Osteoblast (primary cell): ENCODE data around the gene CORO2A. TPM values are rescaled to one million over a fixed set of nuclear protein-coding genes. Genes with fewer than 3 reads are reported as not detected.
"Not testable (repeated sequence)": the region's sequence is repeated elsewhere in the genome, so short reads cannot be mapped to it uniquely, and the experiment has no call there.

Source experiments
- DNase-seq: peaks from one replicate; pipeline ENCODE4 v3.0.0; 2011; ENCODE audit warnings: low spot score, mixed read lengths; ENCODE audit not compliant: insufficient read length; ENCODE audit errors: missing footprints
- H2AFZ ChIP-seq: 2 replicates; pipeline ENCODE4 v1.6.0; 2011; ENCODE audit warnings: mild to moderate bottlenecking, low read length
- H3K27ac ChIP-seq: 2 replicates; pipeline ENCODE4 v1.5.1; 2011; ENCODE audit warnings: mild to moderate bottlenecking, low read depth, low read length, moderate library complexity
- H3K27me3 ChIP-seq: 2 replicates; pipeline ENCODE4 v1.6.0; 2012; ENCODE audit warnings: mild to moderate bottlenecking, control low read depth, inconsistent platforms, low read length, moderate library complexity; ENCODE audit not compliant: insufficient read depth
- H3K36me3 ChIP-seq: 2 replicates; pipeline ENCODE4 v1.5.1; 2011; ENCODE audit warnings: mild to moderate bottlenecking, low read length, control low read depth, moderate library complexity; ENCODE audit not compliant: insufficient read depth
- H3K4me1 ChIP-seq: 2 replicates; pipeline ENCODE4 v1.5.1; 2011; ENCODE audit warnings: mild to moderate bottlenecking, low read length, control low read depth, moderate library complexity; ENCODE audit not compliant: insufficient read depth
- H3K4me2 ChIP-seq: 2 replicates; pipeline ENCODE4 v1.6.0; 2011; ENCODE audit warnings: mild to moderate bottlenecking, low read length; ENCODE audit not compliant: insufficient read depth
- H3K4me3 ChIP-seq: fragments of 200-600 bp; sonication (generic); 3 replicates; pipeline ENCODE4 v1.5.1; 2012; ENCODE audit warnings: mild to moderate bottlenecking, low read length, inconsistent platforms; ENCODE audit not compliant: insufficient read depth
- H3K79me2 ChIP-seq: 2 replicates; pipeline ENCODE4 v1.6.0; 2012; ENCODE audit warnings: mild to moderate bottlenecking, low read length, control low read depth, inconsistent platforms; ENCODE audit not compliant: insufficient read depth
- H3K9me3 ChIP-seq: 2 replicates; pipeline ENCODE4 v1.5.1; 2011; ENCODE audit warnings: low read depth, low read length, control low read depth
- H4K20me1 ChIP-seq: 2 replicates; pipeline ENCODE4 v1.6.0; 2012; ENCODE audit warnings: mild to moderate bottlenecking, low read length, control low read depth; ENCODE audit not compliant: insufficient read depth
- total RNA-seq: library from RNA; depleted of rRNA; stranded (reverse); fragments of >200 nt; gene quantifications from 2 replicates; pipeline ENCODE4 v1.2.3, GENCODE V29; 2012
- TF ChIP-seq, protein P1 (sequence below): IDR thresholded peaks from 2 replicates; pipeline ENCODE4 v1.5.1; 2011; ENCODE audit warnings: mild to moderate bottlenecking, low read depth, low read length, moderate library complexity; ENCODE audit errors: extremely low read depth

CORO2A gene
- total RNA-seq, 1 donor = 0.72 TPM

DNA sequence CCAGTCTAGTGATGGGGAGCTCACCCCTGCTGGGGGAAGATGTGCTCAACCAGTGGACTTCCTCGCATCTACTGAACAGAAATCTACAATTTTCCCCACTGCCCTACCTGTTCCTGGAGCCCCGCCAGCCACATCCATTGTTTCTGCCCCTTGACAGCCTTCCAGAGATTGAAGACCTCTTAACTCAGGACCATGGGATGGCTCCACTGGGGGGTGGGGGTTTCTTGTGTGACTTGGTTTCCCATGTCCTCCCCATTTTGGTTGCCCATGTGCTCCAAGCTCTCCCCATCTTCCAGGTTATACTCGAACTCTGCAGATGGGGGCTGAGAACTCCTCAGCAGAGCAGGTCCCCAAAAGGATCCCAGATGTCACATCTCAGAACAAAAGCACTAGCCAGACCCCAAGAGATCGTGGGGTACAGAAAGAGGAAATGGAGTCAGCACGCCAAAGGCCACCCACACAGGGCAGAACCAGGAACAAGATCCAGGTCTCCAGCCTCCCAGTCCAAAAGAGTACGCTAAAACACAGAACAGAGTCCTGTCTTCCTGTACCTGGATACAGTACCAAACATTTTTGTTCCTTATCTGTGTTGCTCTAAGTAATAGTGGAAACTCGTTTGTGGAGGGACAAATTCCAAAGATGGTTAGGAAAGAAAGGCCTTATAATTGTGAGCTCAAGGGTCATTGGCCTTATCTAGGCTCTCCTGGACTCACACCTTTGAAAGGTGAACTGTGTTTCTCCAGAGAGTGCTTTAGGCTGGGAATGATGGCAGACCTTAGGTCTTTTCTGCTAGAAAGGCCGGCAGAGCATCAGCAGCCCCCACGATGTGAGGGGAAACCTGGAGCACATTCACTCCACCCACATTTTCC lies 15.8 kb downstream of the CORO2A start:
- TF ChIP-seq, protein P1, sequence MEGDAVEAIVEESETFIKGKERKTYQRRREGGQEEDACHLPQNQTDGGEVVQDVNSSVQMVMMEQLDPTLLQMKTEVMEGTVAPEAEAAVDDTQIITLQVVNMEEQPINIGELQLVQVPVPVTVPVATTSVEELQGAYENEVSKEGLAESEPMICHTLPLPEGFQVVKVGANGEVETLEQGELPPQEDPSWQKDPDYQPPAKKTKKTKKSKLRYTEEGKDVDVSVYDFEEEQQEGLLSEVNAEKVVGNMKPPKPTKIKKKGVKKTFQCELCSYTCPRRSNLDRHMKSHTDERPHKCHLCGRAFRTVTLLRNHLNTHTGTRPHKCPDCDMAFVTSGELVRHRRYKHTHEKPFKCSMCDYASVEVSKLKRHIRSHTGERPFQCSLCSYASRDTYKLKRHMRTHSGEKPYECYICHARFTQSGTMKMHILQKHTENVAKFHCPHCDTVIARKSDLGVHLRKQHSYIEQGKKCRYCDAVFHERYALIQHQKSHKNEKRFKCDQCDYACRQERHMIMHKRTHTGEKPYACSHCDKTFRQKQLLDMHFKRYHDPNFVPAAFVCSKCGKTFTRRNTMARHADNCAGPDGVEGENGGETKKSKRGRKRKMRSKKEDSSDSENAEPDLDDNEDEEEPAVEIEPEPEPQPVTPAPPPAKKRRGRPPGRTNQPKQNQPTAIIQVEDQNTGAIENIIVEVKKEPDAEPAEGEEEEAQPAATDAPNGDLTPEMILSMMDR = no peak

DNA sequence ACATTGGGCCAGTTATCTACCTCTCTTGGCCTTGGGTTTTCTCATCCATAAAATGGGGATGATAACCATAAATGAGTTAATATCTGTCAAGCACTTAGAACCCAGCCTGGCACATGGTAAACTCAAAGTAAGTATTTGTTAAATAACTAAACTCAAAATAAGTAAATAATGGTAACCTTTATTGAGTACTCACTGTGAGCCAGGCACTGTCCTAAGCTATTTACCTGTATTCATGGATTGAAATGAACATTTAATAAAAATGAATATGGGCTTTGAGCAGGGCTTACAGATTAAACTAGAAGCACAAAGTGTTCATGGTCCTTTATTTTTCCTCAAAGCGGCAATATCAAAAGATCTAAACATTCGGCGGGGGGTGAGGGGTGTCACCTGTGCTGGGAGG lies 16.7 kb downstream of the CORO2A start:
- TF ChIP-seq, protein P1 = no peak
- no peak for DNase-seq
- H3K4me1 ChIP-seq = no peaks in the 10 kb centered on the region
- no peaks in the 10 kb centered on the region for H4K20me1 ChIP-seq
- H3K27me3 ChIP-seq = peaks cover 21% of the 10 kb centered on the region
- no peak overlapping the region for H3K4me3 ChIP-seq
- H3K27ac ChIP-seq = no peak overlapping the region
- no peaks in the 10 kb centered on the region for H3K9me3 ChIP-seq
- H2AFZ ChIP-seq = no peak overlapping the region
- no peaks in the 10 kb centered on the region for H3K36me3 ChIP-seq
- no peaks in the 10 kb centered on the region for H3K79me2 ChIP-seq
- H3K4me2 ChIP-seq = no peak overlapping the region

More for the DNA sequence above, 15.8 kb downstream of the CORO2A start:
- H3K4me2 ChIP-seq = no peak overlapping the region
- H3K27ac ChIP-seq = no peak overlapping the region
- H4K20me1 ChIP-seq = no peaks in the 10 kb centered on the region
- no peak overlapping the region for H2AFZ ChIP-seq
- H3K27me3 ChIP-seq = peaks cover 21% of the 10 kb centered on the region
- no peaks in the 10 kb centered on the region for H3K36me3 ChIP-seq
- no peak for DNase-seq
- H3K9me3 ChIP-seq = no peaks in the 10 kb centered on the region
- no peaks in the 10 kb centered on the region for H3K4me1 ChIP-seq
- H3K4me3 ChIP-seq = no peak overlapping the region
- no peaks in the 10 kb centered on the region for H3K79me2 ChIP-seq

DNA sequence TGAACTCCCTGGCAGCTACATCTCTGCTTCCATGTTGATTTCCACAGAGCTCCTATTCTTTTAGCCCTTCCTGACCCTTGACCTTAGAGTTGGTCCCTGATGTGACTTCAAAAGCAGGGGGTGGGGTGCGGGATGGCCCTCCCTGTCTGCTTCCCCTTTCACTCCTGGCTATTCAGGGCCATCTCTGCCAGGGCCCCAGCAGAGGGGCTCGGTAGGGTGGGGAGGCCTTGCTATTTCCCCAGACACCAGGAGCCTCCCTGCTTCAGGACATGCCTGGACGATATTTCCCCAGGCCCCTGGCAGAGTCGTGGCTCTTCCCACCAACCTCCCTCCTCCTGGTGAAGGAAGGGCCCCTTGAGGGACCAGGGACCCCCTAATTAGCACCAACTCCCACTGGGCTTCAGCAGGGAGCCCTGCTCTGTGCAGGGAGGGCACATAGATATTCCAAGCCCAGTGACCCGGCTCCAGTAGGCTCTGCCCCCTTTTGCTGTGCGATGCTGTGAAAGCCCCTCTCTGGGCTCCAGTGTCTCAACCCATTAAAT lies 17.3 kb downstream of the CORO2A start:
- Histone ChIP-seq H3K4me1 (no peaks in the 10 kb centered on the region), H4K20me1 (no peaks in the 10 kb centered on the region), H3K4me2 (no peak overlapping the region), H3K27ac (no peak overlapping the region), H3K4me3 (no peak overlapping the region), H2AFZ (no peak overlapping the region), H3K36me3 (no peaks in the 10 kb centered on the region), H3K27me3 (peaks cover 21% of the 10 kb centered on the region), H3K79me2 (no peaks in the 10 kb centered on the region), H3K9me3 (no peaks in the 10 kb centered on the region)
- DNase-seq = peak; percentile 9
- TF ChIP-seq, protein P1 = no peak

DNA sequence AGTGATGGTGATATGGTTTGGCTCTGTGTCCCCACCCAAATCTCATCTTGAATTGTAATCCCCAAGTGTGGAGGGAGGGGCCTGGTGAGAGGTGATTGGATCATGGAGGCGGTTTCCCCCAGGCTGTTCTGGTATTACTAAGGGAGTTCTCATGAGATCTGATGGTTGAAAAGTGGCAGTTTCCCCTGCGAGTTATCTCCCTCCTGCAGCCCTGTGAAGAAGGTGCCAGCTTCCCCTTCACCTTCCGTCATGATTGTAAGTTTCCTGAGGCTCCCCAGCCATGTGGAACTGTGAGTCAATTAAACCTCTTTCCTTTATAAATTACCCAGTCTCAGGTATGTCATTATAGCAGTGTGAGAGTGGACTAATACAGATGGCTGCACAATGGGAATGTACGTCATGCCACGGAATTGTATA lies 17.9 kb downstream of the CORO2A start:
- H3K79me2 ChIP-seq, H3K4me2 ChIP-seq, H3K4me1 ChIP-seq, H2AFZ ChIP-seq, H3K4me3 ChIP-seq, H3K9me3 ChIP-seq, DNase-seq, H3K27ac ChIP-seq, H3K36me3 ChIP-seq, H4K20me1 ChIP-seq: not testable (repeated sequence)
- H3K27me3 ChIP-seq = peaks cover 21% of the 10 kb centered on the region
